HCT116 (cell line): ENCODE results near the gene LGALS9. TPM values are rescaled to one million over a fixed set of nuclear protein-coding genes. Genes with fewer than 3 reads are reported as not detected.
"Not testable (repeated sequence)": the region's sequence is repeated elsewhere in the genome, so short reads cannot be mapped to it uniquely, and the experiment has no call there.

Experiments used
- ATAC-seq: fragments of 200-7000 bp; cut with Tn5 transposase; 2 replicates; pipeline ENCODE4 v1.9.1; 2020; ENCODE audit warnings: mild to moderate bottlenecking, moderate library complexity
- BruUV-seq: library from RNA; stranded (reverse); fragments of 400-500 nt; replicated peaks from 2 replicates; lab custom pipeline; 2021; lab: Mats Ljungman, UMichigan
- CTCF ChIA-PET: fragments of 300-600 bp; sonication (Branson Sonifier 250); formaldehyde crosslinking; loops from one replicate; lab custom pipeline; 2021; ENCODE audit warnings: antibody characterized with exemption; lab: Charles Lee
- POLR2A ChIA-PET: fragments of 300-600, 350-600 bp; sonication (Branson Sonifier 250); formaldehyde crosslinking; loops from one replicate; lab custom pipeline; 2021; ENCODE audit warnings: antibody characterized with exemption; lab: Charles Lee
- RAD21 ChIA-PET, 2 experiments: fragments of 300-600 bp; sonication (Branson Sonifier 250); formaldehyde crosslinking; loops; one replicate each; lab custom pipeline; 2023; ENCODE audit warnings: low total read pairs in 2 of 2; ENCODE audit not compliant: uncharacterized antibody in 2 of 2, unreplicated experiment in 2 of 2, low non-redundant PET in 1 of 2; lab: Charles Lee
- DNase-seq: peaks from one replicate; pipeline ENCODE4 v3.0.0-alpha.2; 2010; ENCODE audit warnings: low read depth, low spot score
- H2AFZ ChIP-seq: fragments of 200-600 bp; shearing (Covaris generic), sonication (generic); 2 replicates; pipeline ENCODE4 v1.6.1; 2017; ENCODE audit warnings: low read depth, mixed run types, mixed read lengths, antibody characterized with exemption, low read length; ENCODE audit not compliant: poor library complexity, severe bottlenecking
- H3K27ac ChIP-seq: 2 replicates; pipeline ENCODE4 v1.5.1; 2012; ENCODE audit warnings: low read depth, low read length
- H3K27me3 ChIP-seq: fragments of 200-600 bp; sonication (generic); 2 replicates; pipeline ENCODE4 v1.6.1; 2016; ENCODE audit warnings: mixed run types, low read length, mixed read lengths; ENCODE audit not compliant: insufficient read depth
- H3K36me3 ChIP-seq, 2 experiments: fragments of 200-500 bp in 1 of 2; fragments of 200-600 bp in 1 of 2; sonication (Bioruptor generic) in 1 of 2; sonication (generic) in 1 of 2; 2 replicates each; pipeline versions ENCODE4 v1.5.1 to v1.6.1; 2014 to 2016; ENCODE audit warnings: low read length in 2 of 2, inconsistent platforms in 1 of 2, mixed read lengths in 1 of 2, mixed run types in 1 of 2; ENCODE audit not compliant: insufficient read depth in 2 of 2, control insufficient read depth in 1 of 2
- H3K4me1 ChIP-seq, 2 experiments: fragments of 200-600 bp in 1 of 2; sonication (generic) in 1 of 2; 2 replicates each; pipeline versions ENCODE4 v1.5.1 to v1.6.1; 2012 to 2017; ENCODE audit warnings: low read length in 2 of 2, inconsistent platforms in 1 of 2, mild to moderate bottlenecking in 1 of 2, mixed read lengths in 1 of 2, mixed run types in 1 of 2, moderate library complexity in 1 of 2; ENCODE audit not compliant: insufficient read depth in 2 of 2, control insufficient read depth in 1 of 2
- H3K4me2 ChIP-seq: fragments of 200-600 bp; sonication (generic); 2 replicates; pipeline ENCODE4 v1.6.1; 2017; ENCODE audit warnings: mixed run types, low read length, mixed read lengths
- H3K4me3 ChIP-seq, 2 experiments: fragments of 200-600 bp in 1 of 2; sonication (generic) in 1 of 2; replicated peaks in 1 of 2; 2 replicates each; pipeline ENCODE4 v1.5.1; 2011 to 2016; ENCODE audit warnings: low read length in 2 of 2, control low read depth in 1 of 2, low read depth in 1 of 2, mild to moderate bottlenecking in 1 of 2, mixed read lengths in 1 of 2, mixed run types in 1 of 2
- H3K79me2 ChIP-seq: fragments of 200-600 bp; sonication (generic); 2 replicates; pipeline ENCODE4 v1.6.1; 2017; ENCODE audit warnings: mild to moderate bottlenecking, mixed run types, low read length, moderate library complexity, mixed read lengths; ENCODE audit not compliant: insufficient read depth
- H3K9ac ChIP-seq: fragments of 200-600 bp; sonication (generic); 2 replicates; pipeline ENCODE4 v1.6.1; 2016; ENCODE audit warnings: low read length, mixed read lengths
- H3K9me2 ChIP-seq: fragments of 200-600 bp; sonication (generic), shearing (Covaris generic); 2 replicates; pipeline ENCODE4 v1.6.1; 2017; ENCODE audit warnings: mixed run types, mild to moderate bottlenecking, moderate library complexity; ENCODE audit not compliant: insufficient read depth
- H3K9me3 ChIP-seq, 2 experiments: fragments of 200-500 bp in 1 of 2; fragments of 200-600 bp in 1 of 2; sonication (Bioruptor generic) in 1 of 2; sonication (generic) in 1 of 2; 2 replicates each; pipeline ENCODE4 v1.6.1; 2014 to 2017; ENCODE audit warnings: low read length in 2 of 2, mixed read lengths in 2 of 2, inconsistent platforms in 1 of 2, low read depth in 1 of 2, mild to moderate bottlenecking in 1 of 2, mixed run types in 1 of 2, moderate library complexity in 1 of 2; ENCODE audit not compliant: control insufficient read depth in 1 of 2, insufficient read depth in 1 of 2
- H4K20me1 ChIP-seq: fragments of 200-600 bp; sonication (generic), shearing (Covaris generic); 2 replicates; pipeline ENCODE4 v1.6.1; 2017; ENCODE audit warnings: mixed run types, mild to moderate bottlenecking, moderate library complexity; ENCODE audit not compliant: insufficient read depth
- CBX3 ChIP-seq: IDR thresholded peaks from 2 replicates; pipeline ENCODE4 v1.6.1; 2012; ENCODE audit warnings: low read depth
- CEBPB ChIP-seq: IDR thresholded peaks from 2 replicates; pipeline ENCODE4 v1.6.1; 2012; ENCODE audit warnings: low read depth
- EGR1 ChIP-seq: IDR thresholded peaks from 2 replicates; pipeline ENCODE4 v1.6.1; 2012; ENCODE audit warnings: low read depth
- ELF1 ChIP-seq: IDR thresholded peaks from 2 replicates; pipeline ENCODE4 v1.6.1; 2012; ENCODE audit warnings: low read depth, borderline replicate concordance
- EZH2 ChIP-seq: fragments of 200-600 bp; sonication (generic); IDR thresholded peaks from 2 replicates; pipeline ENCODE4 v1.6.1; 2017; ENCODE audit warnings: antibody characterized with exemption, mixed run types
- EZH2phosphoT487 ChIP-seq: fragments of 200-600 bp; IDR thresholded peaks from 2 replicates; pipeline ENCODE4 v1.6.1; 2018; ENCODE audit warnings: antibody characterized with exemption, borderline replicate concordance
- JUND ChIP-seq: IDR thresholded peaks from 2 replicates; pipeline ENCODE4 v1.6.1; 2012
- POLR2A ChIP-seq: IDR thresholded peaks from 2 replicates; pipeline ENCODE4 v1.7.0; 2011; ENCODE audit warnings: borderline replicate concordance; ENCODE audit not compliant: insufficient read depth, insufficient read length; ENCODE audit errors: extremely low read depth
- POLR2AphosphoS5 ChIP-seq: IDR thresholded peaks from 2 replicates; pipeline ENCODE4 v1.6.1; 2011; ENCODE audit warnings: mild to moderate bottlenecking, low read depth, low read length, moderate library complexity
- SP1 ChIP-seq: IDR thresholded peaks from 2 replicates; pipeline ENCODE4 v1.6.1; 2012; ENCODE audit warnings: low read depth
- YY1 ChIP-seq: IDR thresholded peaks from 2 replicates; pipeline ENCODE4 v1.6.1; 2011; ENCODE audit warnings: low read length, low read depth, moderate library complexity, mild to moderate bottlenecking; ENCODE audit not compliant: insufficient replicate concordance; ENCODE audit errors: extremely low read depth
- ZFX ChIP-seq: fragments of 450-650 bp; IDR thresholded peaks from 2 replicates; pipeline ENCODE4 v1.6.1; 2017
- ZNF274 ChIP-seq: fragments of 200-500 bp; sonication (Bioruptor generic); IDR thresholded peaks from 2 replicates; pipeline ENCODE4 v1.6.1; 2014; ENCODE audit warnings: mild to moderate bottlenecking, low read depth, low read length, inconsistent platforms
- intact Hi-C: fragments of 100-400 bp; cut with micrococcal nuclease; formaldehyde crosslinking; loops from 2 replicates; pipeline ENCODE4 v1.10.0; 2022
- total RNA-seq: library from RNA; stranded (reverse); gene quantifications from one replicate; pipeline ENCODE4 v1.2.1, GENCODE V29; 2021; ENCODE audit not compliant: unreplicated experiment
- TF ChIP-seq, protein P1 (sequence below): IDR thresholded peaks from 2 replicates; pipeline ENCODE4 v1.6.1; 2012; ENCODE audit warnings: low read depth
- TF ChIP-seq, protein P2 (sequence below): IDR thresholded peaks from 2 replicates; pipeline ENCODE4 v1.6.1; 2011; ENCODE audit warnings: mild to moderate bottlenecking, low read length, moderate library complexity; ENCODE audit not compliant: insufficient replicate concordance; ENCODE audit errors: extremely low read depth

LGALS9 gene
- total RNA-seq, 1 experiment from 2014 or later, result 1.9 TPM

GRCh38 chr17:27635275-27635823 is 4.4 kb downstream of the LGALS9 start:
- no peaks in the 10 kb centered on the region for H3K9me3 ChIP-seq
- no peak overlapping the region for H2AFZ ChIP-seq
- no peaks in the 10 kb centered on the region for H4K20me1 ChIP-seq
- ChIA-PET CTCF (no interaction called here), RAD21 (no interaction called here), POLR2A (no interaction called here)
- ATAC-seq (no peak), DNase-seq (no peak)
- intact Hi-C loops, result no loop called here
- H3K27me3 ChIP-seq, result no peaks in the 10 kb centered on the region
- H3K9me2 ChIP-seq, result no peaks in the 10 kb centered on the region
- H3K27ac ChIP-seq, result no peak overlapping the region
- no peak overlapping the region for H3K4me2 ChIP-seq
- no peak overlapping the region for H3K4me3 ChIP-seq
- BruUV-seq, result no TSS peak
- no peak overlapping the region for H3K9ac ChIP-seq
- no peaks in the 10 kb centered on the region for H3K36me3 ChIP-seq
- H3K4me1 ChIP-seq, result peaks cover 4 to 9% of the 10 kb centered on the region in 2 experiments; a peak in 2 of 4 replicates
- TF ChIP-seq ZNF274 (no peak), ZFX (no peak), EZH2 (no peak), YY1 (no peak), SP1 (no peak), EZH2phosphoT487 (no peak), JUND (no peak), POLR2AphosphoS5 (no peak), EGR1 (no peak), CEBPB (no peak), POLR2A (no peak), CBX3 (no peak), ELF1 (no peak)
- TF ChIP-seq, protein P1, sequence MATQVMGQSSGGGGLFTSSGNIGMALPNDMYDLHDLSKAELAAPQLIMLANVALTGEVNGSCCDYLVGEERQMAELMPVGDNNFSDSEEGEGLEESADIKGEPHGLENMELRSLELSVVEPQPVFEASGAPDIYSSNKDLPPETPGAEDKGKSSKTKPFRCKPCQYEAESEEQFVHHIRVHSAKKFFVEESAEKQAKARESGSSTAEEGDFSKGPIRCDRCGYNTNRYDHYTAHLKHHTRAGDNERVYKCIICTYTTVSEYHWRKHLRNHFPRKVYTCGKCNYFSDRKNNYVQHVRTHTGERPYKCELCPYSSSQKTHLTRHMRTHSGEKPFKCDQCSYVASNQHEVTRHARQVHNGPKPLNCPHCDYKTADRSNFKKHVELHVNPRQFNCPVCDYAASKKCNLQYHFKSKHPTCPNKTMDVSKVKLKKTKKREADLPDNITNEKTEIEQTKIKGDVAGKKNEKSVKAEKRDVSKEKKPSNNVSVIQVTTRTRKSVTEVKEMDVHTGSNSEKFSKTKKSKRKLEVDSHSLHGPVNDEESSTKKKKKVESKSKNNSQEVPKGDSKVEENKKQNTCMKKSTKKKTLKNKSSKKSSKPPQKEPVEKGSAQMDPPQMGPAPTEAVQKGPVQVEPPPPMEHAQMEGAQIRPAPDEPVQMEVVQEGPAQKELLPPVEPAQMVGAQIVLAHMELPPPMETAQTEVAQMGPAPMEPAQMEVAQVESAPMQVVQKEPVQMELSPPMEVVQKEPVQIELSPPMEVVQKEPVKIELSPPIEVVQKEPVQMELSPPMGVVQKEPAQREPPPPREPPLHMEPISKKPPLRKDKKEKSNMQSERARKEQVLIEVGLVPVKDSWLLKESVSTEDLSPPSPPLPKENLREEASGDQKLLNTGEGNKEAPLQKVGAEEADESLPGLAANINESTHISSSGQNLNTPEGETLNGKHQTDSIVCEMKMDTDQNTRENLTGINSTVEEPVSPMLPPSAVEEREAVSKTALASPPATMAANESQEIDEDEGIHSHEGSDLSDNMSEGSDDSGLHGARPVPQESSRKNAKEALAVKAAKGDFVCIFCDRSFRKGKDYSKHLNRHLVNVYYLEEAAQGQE, result no peak
- TF ChIP-seq, protein P2, sequence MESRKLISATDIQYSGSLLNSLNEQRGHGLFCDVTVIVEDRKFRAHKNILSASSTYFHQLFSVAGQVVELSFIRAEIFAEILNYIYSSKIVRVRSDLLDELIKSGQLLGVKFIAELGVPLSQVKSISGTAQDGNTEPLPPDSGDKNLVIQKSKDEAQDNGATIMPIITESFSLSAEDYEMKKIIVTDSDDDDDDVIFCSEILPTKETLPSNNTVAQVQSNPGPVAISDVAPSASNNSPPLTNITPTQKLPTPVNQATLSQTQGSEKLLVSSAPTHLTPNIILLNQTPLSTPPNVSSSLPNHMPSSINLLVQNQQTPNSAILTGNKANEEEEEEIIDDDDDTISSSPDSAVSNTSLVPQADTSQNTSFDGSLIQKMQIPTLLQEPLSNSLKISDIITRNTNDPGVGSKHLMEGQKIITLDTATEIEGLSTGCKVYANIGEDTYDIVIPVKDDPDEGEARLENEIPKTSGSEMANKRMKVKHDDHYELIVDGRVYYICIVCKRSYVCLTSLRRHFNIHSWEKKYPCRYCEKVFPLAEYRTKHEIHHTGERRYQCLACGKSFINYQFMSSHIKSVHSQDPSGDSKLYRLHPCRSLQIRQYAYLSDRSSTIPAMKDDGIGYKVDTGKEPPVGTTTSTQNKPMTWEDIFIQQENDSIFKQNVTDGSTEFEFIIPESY, result no peak
- H3K79me2 ChIP-seq, result no peaks in the 10 kb centered on the region

GRCh38 chr17:27636005-27636520 is 5.1 kb downstream of the LGALS9 start:
- H3K9me2 ChIP-seq, H3K27me3 ChIP-seq, H3K4me2 ChIP-seq, H3K27ac ChIP-seq, H3K79me2 ChIP-seq, H3K9ac ChIP-seq, RAD21 ChIA-PET, H3K4me1 ChIP-seq, ATAC-seq, H4K20me1 ChIP-seq, POLR2A ChIA-PET, H3K36me3 ChIP-seq, intact Hi-C loops, H3K9me3 ChIP-seq, BruUV-seq, DNase-seq, H3K4me3 ChIP-seq, H2AFZ ChIP-seq: not testable (repeated sequence)
- CTCF ChIA-PET, result interaction anchor here (0.6 to 0.7 kb wide), 2 partner anchors 15 to 36 kb away, joined by 3 read pairs; no protein-coding TSS in a partner anchor
